ENCODE data around the gene PNISR.

DNA sequence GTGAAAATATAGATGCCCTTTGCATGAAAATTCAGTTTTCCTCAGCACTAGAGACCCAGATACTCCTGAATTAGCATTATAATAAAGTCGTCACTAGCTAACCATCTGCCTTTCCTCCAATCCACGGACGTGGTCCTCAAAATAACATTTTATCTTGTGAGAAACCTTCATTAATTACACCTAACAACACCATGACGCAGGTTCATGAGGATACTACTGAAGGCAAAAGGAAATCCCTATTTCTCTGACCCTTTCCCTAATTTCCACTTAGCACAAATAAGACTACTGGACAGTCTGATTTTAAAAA lies 1.3 kb upstream of the PNISR start:
- TF ChIP-seq POLR2AphosphoS5 (IDR thresholded peaks at IDR 0.05; ENCODE audit: low read depth, low read length) (no peak), SIN3A (IDR thresholded peaks at IDR 0.05; ENCODE audit: borderline replicate concordance, insufficient read depth, low read depth, low read length) (no peak)
- TF ChIP-seq, protein P1, sequence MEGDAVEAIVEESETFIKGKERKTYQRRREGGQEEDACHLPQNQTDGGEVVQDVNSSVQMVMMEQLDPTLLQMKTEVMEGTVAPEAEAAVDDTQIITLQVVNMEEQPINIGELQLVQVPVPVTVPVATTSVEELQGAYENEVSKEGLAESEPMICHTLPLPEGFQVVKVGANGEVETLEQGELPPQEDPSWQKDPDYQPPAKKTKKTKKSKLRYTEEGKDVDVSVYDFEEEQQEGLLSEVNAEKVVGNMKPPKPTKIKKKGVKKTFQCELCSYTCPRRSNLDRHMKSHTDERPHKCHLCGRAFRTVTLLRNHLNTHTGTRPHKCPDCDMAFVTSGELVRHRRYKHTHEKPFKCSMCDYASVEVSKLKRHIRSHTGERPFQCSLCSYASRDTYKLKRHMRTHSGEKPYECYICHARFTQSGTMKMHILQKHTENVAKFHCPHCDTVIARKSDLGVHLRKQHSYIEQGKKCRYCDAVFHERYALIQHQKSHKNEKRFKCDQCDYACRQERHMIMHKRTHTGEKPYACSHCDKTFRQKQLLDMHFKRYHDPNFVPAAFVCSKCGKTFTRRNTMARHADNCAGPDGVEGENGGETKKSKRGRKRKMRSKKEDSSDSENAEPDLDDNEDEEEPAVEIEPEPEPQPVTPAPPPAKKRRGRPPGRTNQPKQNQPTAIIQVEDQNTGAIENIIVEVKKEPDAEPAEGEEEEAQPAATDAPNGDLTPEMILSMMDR (IDR thresholded peaks at IDR 0.05): no peak
- TF ChIP-seq, protein P2, sequence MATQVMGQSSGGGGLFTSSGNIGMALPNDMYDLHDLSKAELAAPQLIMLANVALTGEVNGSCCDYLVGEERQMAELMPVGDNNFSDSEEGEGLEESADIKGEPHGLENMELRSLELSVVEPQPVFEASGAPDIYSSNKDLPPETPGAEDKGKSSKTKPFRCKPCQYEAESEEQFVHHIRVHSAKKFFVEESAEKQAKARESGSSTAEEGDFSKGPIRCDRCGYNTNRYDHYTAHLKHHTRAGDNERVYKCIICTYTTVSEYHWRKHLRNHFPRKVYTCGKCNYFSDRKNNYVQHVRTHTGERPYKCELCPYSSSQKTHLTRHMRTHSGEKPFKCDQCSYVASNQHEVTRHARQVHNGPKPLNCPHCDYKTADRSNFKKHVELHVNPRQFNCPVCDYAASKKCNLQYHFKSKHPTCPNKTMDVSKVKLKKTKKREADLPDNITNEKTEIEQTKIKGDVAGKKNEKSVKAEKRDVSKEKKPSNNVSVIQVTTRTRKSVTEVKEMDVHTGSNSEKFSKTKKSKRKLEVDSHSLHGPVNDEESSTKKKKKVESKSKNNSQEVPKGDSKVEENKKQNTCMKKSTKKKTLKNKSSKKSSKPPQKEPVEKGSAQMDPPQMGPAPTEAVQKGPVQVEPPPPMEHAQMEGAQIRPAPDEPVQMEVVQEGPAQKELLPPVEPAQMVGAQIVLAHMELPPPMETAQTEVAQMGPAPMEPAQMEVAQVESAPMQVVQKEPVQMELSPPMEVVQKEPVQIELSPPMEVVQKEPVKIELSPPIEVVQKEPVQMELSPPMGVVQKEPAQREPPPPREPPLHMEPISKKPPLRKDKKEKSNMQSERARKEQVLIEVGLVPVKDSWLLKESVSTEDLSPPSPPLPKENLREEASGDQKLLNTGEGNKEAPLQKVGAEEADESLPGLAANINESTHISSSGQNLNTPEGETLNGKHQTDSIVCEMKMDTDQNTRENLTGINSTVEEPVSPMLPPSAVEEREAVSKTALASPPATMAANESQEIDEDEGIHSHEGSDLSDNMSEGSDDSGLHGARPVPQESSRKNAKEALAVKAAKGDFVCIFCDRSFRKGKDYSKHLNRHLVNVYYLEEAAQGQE (IDR thresholded peaks at IDR 0.05; ENCODE audit: insufficient read depth in 1 of 2, low read depth in 2 of 2, low read length in 1 of 2): no peak

All from Panc1 (cell line).